ENCODE measurements around the gene TBP.
"Not testable (repeated sequence)": the region's sequence is repeated elsewhere in the genome, so short reads cannot be mapped to it uniquely, and the experiment has no call there.

TBP gene

GRCh38 chr6:170524172-170524502 is 30.0 kb upstream of the TBP start:
- no peak for DNase-seq (ENCODE audit: low read depth in 2 of 2)
- H3K4me3 ChIP-seq (replicated peaks in 1 of 2; ENCODE audit: low read depth in 2 of 2, low read length in 2 of 2), result no peak overlapping the region
- TF ChIP-seq CTCF (IDR thresholded peaks at IDR 0.05; ENCODE audit: low read depth, low read length), result no peak

GRCh38 chr6:170525795-170526194 is 28.4 kb upstream of the TBP start:
- no peak for TF ChIP-seq CTCF (IDR thresholded peaks at IDR 0.05; ENCODE audit: low read depth, low read length)
- DNase-seq (ENCODE audit: low read depth in 2 of 2), result no peak
- no peak overlapping the region for H3K4me3 ChIP-seq (replicated peaks in 1 of 2; ENCODE audit: low read depth in 2 of 2, low read length in 2 of 2)

- not testable (repeated sequence) for H3K4me3 ChIP-seq (replicated peaks in 1 of 2; ENCODE audit: low read depth in 2 of 2, low read length in 2 of 2); DNase-seq (ENCODE audit: low read depth in 2 of 2)
Observed at GRCh38 chr6:170527995-170528394, 26.2 kb upstream of the TBP start.

- DNase-seq (ENCODE audit: low read depth in 2 of 2), result peak; percentile 81 to 82
- TF ChIP-seq CTCF (IDR thresholded peaks at IDR 0.05; ENCODE audit: low read depth, low read length), result peak; percentile 94
- no peak overlapping the region for H3K4me3 ChIP-seq (replicated peaks in 1 of 2; ENCODE audit: low read depth in 2 of 2, low read length in 2 of 2)
Observed at GRCh38 chr6:170529839-170530469, 24.2 kb upstream of the TBP start.

DNA sequence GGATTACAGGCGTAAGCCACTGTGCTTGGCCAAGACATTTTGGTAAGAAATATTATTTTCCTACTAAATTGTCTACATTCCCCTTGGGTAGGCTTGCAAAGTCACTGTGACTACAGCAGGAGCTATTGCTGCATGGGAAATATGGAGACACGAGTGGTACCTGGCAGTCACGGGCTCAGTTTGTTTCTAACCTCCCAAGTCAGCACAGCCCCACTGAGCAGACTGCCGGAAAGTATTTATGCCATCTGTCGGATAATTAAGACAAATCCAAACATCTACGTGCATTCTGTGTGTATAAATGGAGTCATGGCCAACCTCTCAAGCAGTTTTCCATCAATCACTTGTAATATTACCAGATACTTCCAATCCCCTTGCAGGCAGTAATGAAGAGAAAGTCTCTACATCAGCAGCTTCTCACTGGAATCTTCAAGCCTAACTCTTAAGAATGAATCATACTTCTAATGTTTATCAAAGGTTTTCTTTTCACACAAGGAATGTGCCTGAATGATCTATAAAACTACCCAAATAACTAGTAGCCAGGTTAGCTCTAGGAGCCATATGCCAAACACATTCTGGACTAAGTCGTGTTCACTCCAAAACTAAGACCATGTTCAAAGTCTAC is 21.2 kb upstream of the TBP start:
- TF ChIP-seq CTCF (IDR thresholded peaks at IDR 0.05; ENCODE audit: low read depth, low read length), result no peak
- DNase-seq (ENCODE audit: low read depth in 2 of 2), result no peak
- no peak overlapping the region for H3K4me3 ChIP-seq (replicated peaks in 1 of 2; ENCODE audit: low read depth in 2 of 2, low read length in 2 of 2)

- no peak overlapping the region for H3K4me3 ChIP-seq (replicated peaks in 1 of 2; ENCODE audit: low read depth in 2 of 2, low read length in 2 of 2)
- no peak for TF ChIP-seq CTCF (IDR thresholded peaks at IDR 0.05; ENCODE audit: low read depth, low read length)
- DNase-seq (ENCODE audit: low read depth in 2 of 2), result no peak
Observed at GRCh38 chr6:170533792-170534191, 20.4 kb upstream of the TBP start.

DNA sequence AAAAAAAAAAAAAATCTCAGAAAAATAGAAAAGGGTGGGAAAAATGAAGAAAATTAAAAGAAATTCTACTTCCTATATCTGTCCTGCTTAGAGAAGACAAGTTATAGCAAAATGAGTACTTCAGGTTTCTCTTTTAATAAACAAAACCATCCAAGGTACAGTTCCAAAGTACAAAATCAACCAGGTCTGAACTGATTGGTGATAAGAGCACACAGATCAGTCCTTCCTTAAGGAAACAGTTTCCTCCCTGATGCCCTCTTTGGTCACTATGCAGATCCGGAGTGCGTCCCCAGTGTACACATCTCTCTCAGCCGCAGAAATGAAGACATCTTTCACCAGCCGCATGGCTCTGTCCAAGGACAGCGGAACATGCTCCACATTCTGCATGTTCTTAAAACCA is 19.2 kb upstream of the TBP start:
- no peak for TF ChIP-seq CTCF (IDR thresholded peaks at IDR 0.05; ENCODE audit: low read depth, low read length)
- no peak overlapping the region for H3K4me3 ChIP-seq (replicated peaks in 1 of 2; ENCODE audit: low read depth in 2 of 2, low read length in 2 of 2)
- no peak for DNase-seq (ENCODE audit: low read depth in 2 of 2)
